RCC 7860 (cell line): ENCODE measurements around the gene POLH.
"Not testable (repeated sequence)": the region's sequence is repeated elsewhere in the genome, so short reads cannot be mapped to it uniquely, and the experiment has no call there.

Experiments used
- DNase-seq: peaks from one replicate; pipeline ENCODE4 v3.0.0-alpha.2; 2015; ENCODE audit warnings: low spot score
- FAIRE-seq: peaks from 2 replicates; lab custom pipeline; 2012; peaks lifted over from hg19 to GRCh38; lab: Jason Lieb, UNC

Gene POLH

GRCh38 chr6:43629505-43630300 lies 53.7 kb downstream of the POLH start:
- FAIRE-seq, result peak; percentile 85
- peak; percentile 93 for DNase-seq

GRCh38 chr6:43630980-43631619 lies 55.1 kb downstream of the POLH start:
- DNase-seq (no peak), FAIRE-seq (no peak)

GRCh38 chr6:43633002-43633401 lies 57.0 kb downstream of the POLH start:
- DNase-seq, result peak; percentile 14
- not testable (repeated sequence) for FAIRE-seq

- DNase-seq, result no peak
- no peak for FAIRE-seq
Measured at GRCh38 chr6:43634702-43635303, 58.8 kb downstream of the POLH start.

- FAIRE-seq (no peak), DNase-seq (peak; percentile 42)
Measured at GRCh38 chr6:43635387-43636307, 59.7 kb downstream of the POLH start, which contains the start of gene MAD2L1BP. Gene MAD2L1BP (plus strand): TSS chr6:43635840. CDS start chr6:43635876, 36 bp downstream.

GRCh38 chr6:43636308-43636659 lies 60.3 kb downstream of the POLH start:
- DNase-seq, result no peak
- FAIRE-seq, result no peak

GRCh38 chr6:43639984-43640800 lies 64.2 kb downstream of the POLH start:
- FAIRE-seq (no peak), DNase-seq (no peak)

GRCh38 chr6:43644940-43645612 lies 69.1 kb downstream of the POLH start, which contains the start of gene RSPH9:
Gene RSPH9 (plus strand): TSS chr6:43645036. CDS start chr6:43645099, 63 bp downstream.
- FAIRE-seq, result no peak
- DNase-seq, result no peak

GRCh38 chr6:43645613-43645964 lies 69.6 kb downstream of the POLH start:
- no peak for FAIRE-seq
- DNase-seq, result no peak

GRCh38 chr6:43647613-43648012 lies 71.6 kb downstream of the POLH start:
- DNase-seq (no peak), FAIRE-seq (no peak)

GRCh38 chr6:43648248-43648647 lies 72.3 kb downstream of the POLH start:
- DNase-seq (no peak), FAIRE-seq (no peak)

- not testable (repeated sequence) for DNase-seq, FAIRE-seq
Measured at GRCh38 chr6:43652822-43653221, 76.8 kb downstream of the POLH start.

GRCh38 chr6:43657221-43657802 lies 81.3 kb downstream of the POLH start:
- FAIRE-seq, result no peak

GRCh38 chr6:43658161-43658560 lies 82.2 kb downstream of the POLH start:
- DNase-seq (no peak), FAIRE-seq (no peak)

More at GRCh38 chr6:43657221-43657802, 81.3 kb downstream of the POLH start:
- DNase-seq, result no peak

GRCh38 chr6:43662948-43663347 lies 87.0 kb downstream of the POLH start:
- not testable (repeated sequence) for DNase-seq

More at GRCh38 chr6:43662948-43663347, 87.0 kb downstream of the POLH start:
- not testable (repeated sequence) for FAIRE-seq
